PFSK-1 (cell line): ENCODE results near the gene CAVIN2.

Experiments
- FOXP2 ChIP-seq: optimal IDR thresholded peaks from 2 replicates; pipeline ENCODE3; 2011; ENCODE audit warnings: borderline replicate concordance, control low read depth, inconsistent platforms; ENCODE audit not compliant: insufficient read depth; ENCODE audit errors: extremely low read length, extremely low read depth
- POLR2AphosphoS5 ChIP-seq: IDR thresholded peaks from 2 replicates; pipeline ENCODE4 v1.6.1; 2012; ENCODE audit warnings: low read depth, mild to moderate bottlenecking, control low read depth, low read length, moderate library complexity
- SIN3A ChIP-seq: IDR thresholded peaks from 2 replicates; pipeline ENCODE4 v1.6.1; 2012; ENCODE audit warnings: mild to moderate bottlenecking, low read length, moderate library complexity, borderline replicate concordance; ENCODE audit not compliant: insufficient read depth
- TAF1 ChIP-seq: IDR thresholded peaks from 2 replicates; pipeline ENCODE4 v1.6.1; 2012; ENCODE audit warnings: low read length, control low read depth, borderline replicate concordance; ENCODE audit not compliant: insufficient read depth
- TF ChIP-seq, protein P1 (sequence below), 2 experiments: IDR thresholded peaks; 2 replicates each; pipeline versions ENCODE4 v1.6.1 to v1.8.0; 2011 to 2012; ENCODE audit warnings: low read depth in 2 of 2, low read length in 2 of 2, control low read depth in 1 of 2, inconsistent platforms in 1 of 2, mild to moderate bottlenecking in 1 of 2, moderate library complexity in 1 of 2; ENCODE audit not compliant: insufficient read depth in 1 of 2

DNA sequence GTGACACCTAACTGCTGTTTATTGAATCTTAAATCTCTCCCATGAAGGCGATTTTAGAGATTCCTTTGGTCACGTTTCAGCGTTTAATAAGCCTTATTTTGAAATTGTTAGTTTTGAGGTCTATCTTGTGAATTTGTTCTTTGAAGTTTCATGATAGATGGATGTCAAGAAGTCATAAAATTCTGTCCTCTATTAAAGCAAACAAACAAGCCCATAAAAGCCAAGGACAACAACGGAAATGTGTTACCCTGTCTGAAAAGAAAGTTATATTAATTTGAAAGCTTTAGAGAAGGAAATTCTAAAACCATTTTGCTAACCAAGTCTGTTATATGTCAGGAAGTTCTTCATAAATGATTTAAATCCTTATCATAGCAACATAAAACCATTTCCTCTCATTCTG is 7.0 kb upstream of the CAVIN2 start:
- TF ChIP-seq POLR2AphosphoS5 (no peak), TAF1 (no peak), FOXP2 (no peak), SIN3A (no peak)
- TF ChIP-seq, protein P1, sequence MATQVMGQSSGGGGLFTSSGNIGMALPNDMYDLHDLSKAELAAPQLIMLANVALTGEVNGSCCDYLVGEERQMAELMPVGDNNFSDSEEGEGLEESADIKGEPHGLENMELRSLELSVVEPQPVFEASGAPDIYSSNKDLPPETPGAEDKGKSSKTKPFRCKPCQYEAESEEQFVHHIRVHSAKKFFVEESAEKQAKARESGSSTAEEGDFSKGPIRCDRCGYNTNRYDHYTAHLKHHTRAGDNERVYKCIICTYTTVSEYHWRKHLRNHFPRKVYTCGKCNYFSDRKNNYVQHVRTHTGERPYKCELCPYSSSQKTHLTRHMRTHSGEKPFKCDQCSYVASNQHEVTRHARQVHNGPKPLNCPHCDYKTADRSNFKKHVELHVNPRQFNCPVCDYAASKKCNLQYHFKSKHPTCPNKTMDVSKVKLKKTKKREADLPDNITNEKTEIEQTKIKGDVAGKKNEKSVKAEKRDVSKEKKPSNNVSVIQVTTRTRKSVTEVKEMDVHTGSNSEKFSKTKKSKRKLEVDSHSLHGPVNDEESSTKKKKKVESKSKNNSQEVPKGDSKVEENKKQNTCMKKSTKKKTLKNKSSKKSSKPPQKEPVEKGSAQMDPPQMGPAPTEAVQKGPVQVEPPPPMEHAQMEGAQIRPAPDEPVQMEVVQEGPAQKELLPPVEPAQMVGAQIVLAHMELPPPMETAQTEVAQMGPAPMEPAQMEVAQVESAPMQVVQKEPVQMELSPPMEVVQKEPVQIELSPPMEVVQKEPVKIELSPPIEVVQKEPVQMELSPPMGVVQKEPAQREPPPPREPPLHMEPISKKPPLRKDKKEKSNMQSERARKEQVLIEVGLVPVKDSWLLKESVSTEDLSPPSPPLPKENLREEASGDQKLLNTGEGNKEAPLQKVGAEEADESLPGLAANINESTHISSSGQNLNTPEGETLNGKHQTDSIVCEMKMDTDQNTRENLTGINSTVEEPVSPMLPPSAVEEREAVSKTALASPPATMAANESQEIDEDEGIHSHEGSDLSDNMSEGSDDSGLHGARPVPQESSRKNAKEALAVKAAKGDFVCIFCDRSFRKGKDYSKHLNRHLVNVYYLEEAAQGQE (IDR thresholded peaks at IDR 0.05; ENCODE audit: insufficient read depth in 1 of 2, low read depth in 2 of 2, low read length in 2 of 2): no peak
